Measurements from ENCODE around the gene MAP4K3. TPM values are rescaled to one million over a fixed set of nuclear protein-coding genes. Genes with fewer than 3 reads are reported as not detected.

The MAP4K3 gene
- total and polyA plus RNA-seq, 10 of the 15 experiments (the other 5 are each of a cell fraction or from before 2014, with no cell fraction given), result 0.04 to 0.95 (median 0.21) TPM; not detected in 1

- TF ChIP-seq IKZF1 (conservative IDR thresholded peaks at IDR 0.05) (no peak), KLF5 (IDR thresholded peaks at IDR 0.05; ENCODE audit: partially characterized antibody) (no peak), HCFC1 (IDR thresholded peaks at IDR 0.05; ENCODE audit: low read length) (no peak), SIN3A (IDR thresholded peaks at IDR 0.05; ENCODE audit: low read depth, low read length) (no peak), ATF7 (IDR thresholded peaks at IDR 0.05; ENCODE audit: low read depth) (no peak), POLR2AphosphoS2 (IDR thresholded peaks at IDR 0.05; ENCODE audit: low read depth, low read length) (no peak), SMARCA5 (IDR thresholded peaks at IDR 0.05) (no peak), REST (IDR thresholded peaks at IDR 0.05; ENCODE audit: low read depth, low read length) (no peak), RB1 (IDR thresholded peaks at IDR 0.05; ENCODE audit: borderline replicate concordance) (no peak), NRF1 (conservative IDR thresholded peaks at IDR 0.05; ENCODE audit: low read depth, low read length) (no peak)
These were observed 37.9 kb upstream of the MAP4K3 start (continued) for GRCh38 chr2:39475006-39475405.

GRCh38 chr2:39470580-39470979, 33.5 kb upstream of the MAP4K3 start:
- in situ Hi-C loops (cut with MboI), result no loop called here
- BruUV-seq (replicated peaks), result no TSS peak
- H3K4me3 ChIP-seq, result no peak overlapping the region
- H3K9ac ChIP-seq (ENCODE audit: control insufficient read depth, insufficient read depth, low read length), result no peak overlapping the region
- H2AFZ ChIP-seq (ENCODE audit: control insufficient read depth, low read depth, low read length), result no peak overlapping the region
- TF ChIP-seq CEBPZ (IDR thresholded peaks at IDR 0.05; ENCODE audit: low read depth, low read length) (no peak), FOS (IDR thresholded peaks at IDR 0.05; ENCODE audit: borderline replicate concordance, extremely low read depth, insufficient read length) (no peak), PKNOX1 (IDR thresholded peaks at IDR 0.05) (peak; percentile 39; the same call in 1 of the 2 replicates), MEF2A (IDR thresholded peaks at IDR 0.05; ENCODE audit: insufficient read depth, low read depth, low read length) (0 out of 2 replicates have a peak, but pooled peaks have one; percentile 39)
- ChIA-PET POLR2A (no interaction called here), RAD21 (ENCODE audit: unreplicated experiment) (no interaction called here), CTCF (no interaction called here), SMC1A (ENCODE audit: uncharacterized antibody, unreplicated experiment) (no interaction called here)
- H3K27me3 ChIP-seq (replicated peaks in 1 of 2; ENCODE audit: control insufficient read depth in 2 of 2, insufficient read depth in 2 of 2, low read length in 1 of 2), result no peaks in the 10 kb centered on the region
- no peaks in the 10 kb centered on the region; a peak in 1 of 4 replicates for H3K36me3 ChIP-seq (ENCODE audit: control insufficient read depth in 2 of 2, insufficient read depth in 2 of 2, low read length in 1 of 2)
- DNase-seq (ENCODE audit: low read depth, low spot score) (no peak), FAIRE-seq (no peak), ATAC-seq (peak; percentile 52)
- peaks cover 27% of the 10 kb centered on the region for H3K4me1 ChIP-seq (ENCODE audit: control insufficient read depth, insufficient read depth, low read length)
- no peaks in the 10 kb centered on the region for H3K9me3 ChIP-seq (replicated peaks; ENCODE audit: control insufficient read depth, insufficient read depth, low read length)
- WGBS (ENCODE audit: insufficient coverage, insufficient replicate concordance, low lambda C conversion rate, missing lambda C conversion rate), result 48% methylated on average over 3 of the region's 3 CpGs
- no peaks in the 10 kb centered on the region for H3K79me2 ChIP-seq (ENCODE audit: control insufficient read depth, insufficient read depth, low read length)
- H3K27ac ChIP-seq (ENCODE audit: control insufficient read depth, insufficient read depth), result no peak overlapping the region; the same call in 1 of the 2 replicates
- H3K4me2 ChIP-seq (ENCODE audit: control insufficient read depth, insufficient read depth), result peak overlapping the region; percentile 26; the same call in 1 of the 2 replicates
- H4K20me1 ChIP-seq (ENCODE audit: control insufficient read depth, insufficient read depth), result no peaks in the 10 kb centered on the region
- intact Hi-C loops (cut with micrococcal nuclease; ENCODE audit: unreplicated experiment), result no loop called here
